SHP77 treated with DMSO at 0.1 percent for 48 hours (cell line): Measurements from ENCODE around the gene RNF144A.
A peak's percentile ranks its signal among the peaks of the same experiment; 100 is the strongest.

Experiments used
- DNase-seq: peaks from one replicate; lab custom pipeline; 2025; lab: John Stamatoyannopoulos, UW

The RNF144A gene

DNA sequence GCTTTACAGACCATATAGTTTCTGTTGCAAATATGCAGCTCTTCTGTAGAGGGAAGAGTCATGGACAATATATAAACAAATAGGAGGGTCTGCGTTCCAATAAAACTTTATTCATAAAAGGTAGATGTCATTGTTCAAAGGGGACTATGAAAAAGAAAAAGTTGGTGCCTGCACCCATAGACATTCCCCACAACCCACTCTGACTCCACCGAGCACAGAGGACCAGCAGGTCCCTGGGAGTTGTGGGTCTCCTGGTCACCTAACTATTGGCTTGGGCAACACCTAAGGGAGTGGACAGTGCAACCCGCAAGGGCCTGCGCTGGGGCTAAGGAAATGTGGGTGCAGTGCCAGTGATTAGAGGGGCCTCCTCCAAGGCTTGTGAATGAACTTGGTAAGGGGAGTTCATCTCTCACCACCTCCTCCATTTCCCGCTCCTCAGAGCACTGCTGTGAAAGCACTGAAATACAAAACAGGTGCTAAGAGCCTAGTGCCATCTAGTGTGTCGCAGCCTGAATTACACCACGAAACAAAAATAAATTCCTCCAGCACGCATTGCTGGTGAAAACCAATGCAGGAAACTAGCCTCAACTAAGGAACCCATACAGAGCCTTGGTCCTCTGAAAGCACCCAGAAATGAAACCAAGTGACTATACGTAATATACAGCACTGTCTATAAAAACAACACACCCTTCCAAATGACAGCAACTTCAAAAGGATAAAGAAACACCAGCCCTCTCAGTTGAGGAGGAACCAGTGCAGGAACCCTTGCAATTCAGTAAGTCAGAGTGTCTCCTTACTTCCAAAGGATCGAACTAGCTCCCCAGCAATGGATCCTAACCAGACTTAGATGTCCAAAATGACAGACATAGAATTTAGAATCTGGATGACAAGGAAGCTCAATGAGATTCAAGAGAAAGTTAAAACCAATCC, 166.6 kb downstream of the RNF144A start:
- DNase-seq, result peak; percentile 29

- no peak for DNase-seq
These were observed 167.4 kb downstream of the RNF144A start for GRCh38 chr2:7084601-7085000.

DNA sequence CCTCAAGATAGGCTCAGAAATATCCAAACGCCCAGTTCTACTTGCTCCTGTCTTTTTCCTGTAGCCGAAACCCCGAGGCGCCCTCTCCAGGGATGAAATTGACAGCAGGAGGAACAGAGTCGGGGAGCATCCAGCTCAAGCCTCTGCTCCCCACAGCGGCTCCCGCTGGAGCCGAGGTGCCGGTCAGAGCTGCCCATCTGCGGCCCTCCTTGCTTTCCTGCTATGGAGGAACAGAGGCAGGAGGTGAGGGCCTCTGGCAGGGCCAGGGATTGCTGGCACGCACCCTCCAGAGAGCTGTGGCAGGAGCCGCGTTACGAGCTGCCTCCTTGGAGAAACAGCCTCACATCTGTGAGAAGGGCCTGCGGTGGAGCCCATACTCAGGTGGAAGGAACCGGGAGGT, 172.1 kb downstream of the RNF144A start:
- DNase-seq, result no peak

GRCh38 chr2:7089898-7090510, 172.8 kb downstream of the RNF144A start:
- DNase-seq, result no peak

DNA sequence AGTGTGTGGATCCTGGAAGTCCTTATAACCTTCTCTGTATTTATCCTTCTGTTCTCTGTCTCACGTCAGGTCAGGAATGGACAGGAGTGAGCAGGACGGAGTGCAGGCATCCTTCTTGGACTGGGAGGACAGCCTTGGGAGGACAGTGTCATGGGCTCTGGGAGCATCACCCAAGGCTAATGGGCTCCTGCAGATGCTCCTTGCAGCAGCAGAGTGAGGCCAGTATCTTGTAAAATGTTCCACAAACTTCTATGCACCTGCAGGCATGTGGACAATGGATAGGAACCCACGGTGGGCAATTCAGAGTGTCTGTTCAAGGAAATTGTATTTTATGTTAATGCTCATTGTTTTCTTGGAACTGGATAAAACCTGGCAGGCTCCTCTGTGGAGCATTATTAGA, 176.2 kb downstream of the RNF144A start:
- no peak for DNase-seq
